NCI-H345 (cell line): ENCODE results near the gene ATG16L2.
"Not testable (repeated sequence)": the region's sequence is repeated elsewhere in the genome, so short reads cannot be mapped to it uniquely, and the experiment has no call there.

ENCODE experiments used
- DNase-seq: peaks from one replicate; lab custom pipeline; 2025; lab: John Stamatoyannopoulos, UW

The ATG16L2 gene

GRCh38 chr11:72844356-72844755, 30.1 kb downstream of the ATG16L2 start:
- DNase-seq, result no peak

GRCh38 chr11:72848846-72849466, 34.7 kb downstream of the ATG16L2 start:
- no peak for DNase-seq

- DNase-seq, result no peak
Observed at GRCh38 chr11:72850832-72851231, 36.6 kb downstream of the ATG16L2 start.

GRCh38 chr11:72851726-72852125, 37.5 kb downstream of the ATG16L2 start:
- no peak for DNase-seq

- DNase-seq, result no peak
Observed at GRCh38 chr11:72856065-72856464, 41.9 kb downstream of the ATG16L2 start.

GRCh38 chr11:72856551-72857345, 42.5 kb downstream of the ATG16L2 start:
- no peak for DNase-seq

- DNase-seq, result not testable (repeated sequence)
Observed at GRCh38 chr11:72858267-72858666, 44.1 kb downstream of the ATG16L2 start.

- no peak for DNase-seq
Observed at GRCh38 chr11:72859126-72859525, 44.9 kb downstream of the ATG16L2 start.

- DNase-seq, result no peak
Observed at GRCh38 chr11:72860010-72860409, 45.8 kb downstream of the ATG16L2 start.

GRCh38 chr11:72860592-72860991, 46.4 kb downstream of the ATG16L2 start:
- DNase-seq, result no peak

- no peak for DNase-seq
Observed at GRCh38 chr11:72863091-72863490, 48.9 kb downstream of the ATG16L2 start.

GRCh38 chr11:72863916-72864315, 49.7 kb downstream of the ATG16L2 start:
- DNase-seq, result no peak

GRCh38 chr11:72864702-72865655, 50.8 kb downstream of the ATG16L2 start:
- no peak for DNase-seq

- no peak for DNase-seq
Observed at GRCh38 chr11:72867970-72868369, 53.8 kb downstream of the ATG16L2 start.

GRCh38 chr11:72869831-72870230, 55.6 kb downstream of the ATG16L2 start:
- no peak for DNase-seq

- DNase-seq, result no peak
Observed at GRCh38 chr11:72871119-72871518, 56.9 kb downstream of the ATG16L2 start.

- DNase-seq, result no peak
Observed at GRCh38 chr11:72872012-72872411, 57.8 kb downstream of the ATG16L2 start.

- DNase-seq, result no peak
Observed at GRCh38 chr11:72875736-72876135, 61.5 kb downstream of the ATG16L2 start.

- DNase-seq, result no peak
Observed at GRCh38 chr11:72876147-72876546, 61.9 kb downstream of the ATG16L2 start.
